GM21528 (cell line): ENCODE data around the gene RLN3.

Source experiments
- ATAC-seq: cut with Tn5 transposase; IDR thresholded peaks from one replicate; pipeline ENCODE4 v1.9.1; 2021; ENCODE audit warnings: mild to moderate bottlenecking, moderate library complexity; ENCODE audit not compliant: unreplicated experiment, low FRiP score

The RLN3 gene

GRCh38 chr19:14052470-14052869 lies 24.5 kb downstream of the RLN3 start:
- ATAC-seq = no peak

- no peak for ATAC-seq
These were observed 25.1 kb downstream of the RLN3 start for GRCh38 chr19:14053032-14053431.

GRCh38 chr19:14053500-14053899 lies 25.6 kb downstream of the RLN3 start:
- ATAC-seq = no peak

GRCh38 chr19:14054099-14054498 lies 26.2 kb downstream of the RLN3 start:
- ATAC-seq = no peak

DNA sequence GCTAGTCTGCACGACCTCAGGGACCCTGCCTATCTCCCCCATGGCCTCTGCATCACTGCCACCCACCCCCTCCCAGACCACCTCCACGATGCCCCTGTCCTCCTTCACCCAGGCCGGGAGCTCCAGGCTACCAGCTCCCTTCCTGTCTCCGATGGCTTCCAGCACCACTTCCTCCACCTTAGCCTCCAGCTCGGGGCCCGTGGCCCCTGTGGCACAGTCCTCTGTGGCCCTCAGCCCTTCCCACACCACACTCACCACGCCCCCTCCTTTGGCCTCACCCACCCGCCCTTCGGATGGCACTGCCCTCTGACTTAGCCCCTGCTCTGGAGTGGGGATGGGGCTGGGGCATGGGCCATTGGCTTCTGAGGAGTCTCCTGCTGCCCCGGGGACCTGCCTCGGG lies 26.8 kb downstream of the RLN3 start:
- ATAC-seq = no peak

DNA sequence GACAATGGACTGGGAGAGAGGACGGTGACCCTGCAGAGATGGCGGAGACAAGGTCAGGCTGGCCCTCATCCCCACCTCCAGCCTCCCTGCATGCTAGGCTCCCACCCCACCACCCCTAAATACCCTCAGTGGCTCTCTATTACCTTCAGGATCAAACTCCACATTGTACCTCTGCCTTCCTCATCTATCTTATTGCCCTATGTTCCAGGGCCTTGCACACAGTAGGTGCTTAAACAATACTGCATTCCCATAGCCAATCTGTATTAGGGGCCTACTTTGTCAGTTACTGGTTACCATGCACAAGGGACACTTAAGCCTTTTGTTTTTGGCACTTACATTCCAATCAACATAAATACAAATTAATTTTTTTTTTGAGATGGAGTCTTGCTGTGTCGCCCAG lies 27.4 kb downstream of the RLN3 start:
- no peak for ATAC-seq

DNA sequence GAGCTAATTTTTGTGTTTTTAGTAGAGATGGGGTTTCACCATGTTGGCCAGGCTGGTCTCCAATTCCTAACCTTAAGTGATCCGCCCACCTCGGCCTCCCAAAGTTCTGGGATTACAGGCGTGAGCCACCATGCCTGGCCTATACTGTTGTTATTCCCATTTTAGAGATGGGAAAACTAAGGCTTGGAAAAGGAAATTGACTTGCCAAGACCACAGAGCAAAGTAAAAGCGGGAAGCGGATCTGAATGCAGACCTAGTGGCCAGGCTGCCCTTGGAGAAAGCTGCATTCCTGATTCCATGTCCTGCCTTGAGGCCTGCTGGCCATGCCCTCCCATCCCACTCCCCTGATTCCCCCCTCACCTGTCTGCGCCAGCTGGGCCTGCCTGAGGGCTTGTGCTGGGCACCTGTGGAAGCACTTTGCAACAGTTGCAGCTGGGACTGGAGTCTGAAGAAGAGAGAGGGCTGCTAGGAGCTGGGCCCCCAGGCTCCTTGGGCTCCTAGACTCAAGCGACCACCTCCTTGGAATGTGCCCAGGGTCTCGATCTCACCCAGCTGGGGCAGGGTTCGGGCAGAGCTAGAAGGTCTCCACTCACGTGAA lies 28.2 kb downstream of the RLN3 start:
- ATAC-seq = no peak

GRCh38 chr19:14056741-14057356 lies 28.9 kb downstream of the RLN3 start:
- ATAC-seq = no peak

DNA sequence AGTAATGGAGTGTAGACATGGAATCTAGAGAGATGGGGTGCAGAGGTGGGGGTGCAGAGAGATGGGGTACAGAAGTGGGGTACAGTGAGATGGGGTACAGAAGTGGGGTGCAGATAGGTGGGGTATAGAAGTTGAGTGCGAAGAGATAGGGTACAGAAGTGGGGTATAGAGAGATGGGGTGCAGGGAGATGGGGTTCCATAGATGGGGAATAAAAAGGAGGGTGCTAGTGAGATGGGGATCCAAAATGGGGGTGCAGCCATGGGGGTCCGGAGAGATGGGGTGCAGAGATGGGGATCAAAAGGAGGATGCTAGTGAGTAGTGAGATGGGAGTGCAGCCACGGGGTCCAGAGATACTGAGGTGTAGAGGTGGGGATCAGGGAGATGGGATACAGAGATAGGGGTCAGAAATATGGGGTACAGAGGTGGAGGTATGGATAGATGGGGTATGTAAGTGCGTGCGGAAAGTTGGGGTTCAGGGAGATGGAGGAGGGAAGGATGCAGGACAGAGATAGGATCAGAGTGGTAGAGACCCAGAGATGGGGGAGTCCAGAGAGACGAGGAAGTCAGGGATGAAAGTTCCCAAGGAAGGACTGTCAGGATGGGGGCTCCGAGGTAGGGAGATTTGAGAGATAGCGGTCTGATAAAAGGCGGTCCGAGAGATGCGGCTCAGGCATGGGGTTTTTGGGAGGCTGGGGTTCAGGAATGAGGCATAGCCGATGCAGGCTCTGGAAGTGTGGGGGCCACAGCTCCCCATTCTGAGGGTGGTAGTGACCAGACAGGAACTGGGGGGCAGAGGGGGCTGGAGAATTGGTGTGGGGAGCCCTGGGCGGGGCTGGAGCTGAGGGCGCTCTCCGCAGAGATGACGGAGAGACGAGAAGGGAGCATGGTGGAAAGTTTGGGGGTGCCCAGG lies 30.5 kb downstream of the RLN3 start:
- ATAC-seq = no peak

- no peak for ATAC-seq
These were observed 31.1 kb downstream of the RLN3 start for GRCh38 chr19:14059093-14059480.

DNA sequence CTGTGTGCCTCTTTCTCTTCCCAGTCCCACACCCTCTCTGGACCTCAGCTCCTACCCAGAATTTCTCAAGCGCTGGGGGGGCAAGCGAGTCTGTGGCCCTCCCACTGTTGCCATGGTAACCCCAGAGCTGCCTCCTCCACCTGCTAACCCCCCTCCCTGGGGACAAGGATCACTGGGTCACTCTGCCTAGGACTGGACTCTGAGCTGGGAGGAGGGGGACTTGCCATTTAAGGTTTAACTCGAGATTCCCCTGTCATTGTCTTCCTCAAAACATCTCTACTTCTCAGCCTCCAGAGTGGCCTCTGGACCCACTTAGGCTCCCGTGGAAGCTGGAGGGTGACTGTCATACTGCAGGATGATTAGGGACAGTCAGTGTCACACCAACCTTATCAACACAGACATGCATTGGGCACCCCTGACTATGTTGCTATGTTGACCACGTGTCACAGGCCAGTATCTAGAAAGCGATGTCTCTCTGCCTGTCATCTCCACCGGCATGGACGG lies 31.8 kb downstream of the RLN3 start:
- no peak for ATAC-seq

DNA sequence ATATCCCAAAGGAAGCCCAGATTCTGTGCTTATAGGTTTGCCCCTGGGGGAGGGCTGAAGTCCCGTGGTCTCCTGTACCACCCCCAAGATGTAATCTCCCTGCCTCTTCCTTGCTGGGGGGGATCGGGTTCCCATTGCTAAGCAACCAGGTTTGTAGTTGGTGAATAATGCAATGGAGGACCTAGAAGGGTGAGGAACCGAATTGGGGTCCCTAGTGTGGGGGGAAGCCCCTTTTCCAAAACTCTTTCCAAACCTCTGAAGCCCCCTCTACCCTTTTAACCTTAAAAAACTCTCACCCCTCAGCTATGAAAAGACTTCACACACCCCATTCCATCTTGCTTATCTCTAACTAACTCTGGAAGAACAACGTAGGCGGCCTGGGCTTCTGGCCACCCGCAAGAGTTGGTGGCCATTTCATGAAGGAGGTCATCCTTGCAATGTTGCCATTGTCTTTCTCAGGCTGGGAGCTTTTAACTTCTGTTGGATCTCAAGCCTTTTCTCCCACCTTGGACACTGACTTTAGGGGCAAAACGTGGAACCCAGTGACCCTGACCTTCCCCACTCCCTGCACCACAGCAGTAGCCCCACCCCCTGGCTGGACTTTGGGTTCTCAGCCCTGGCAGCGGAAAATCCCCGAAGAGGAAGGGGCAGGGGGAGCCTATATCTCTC lies 33.3 kb downstream of the RLN3 start:
- no peak for ATAC-seq

GRCh38 chr19:14061751-14062557 lies 34.0 kb downstream of the RLN3 start, which contains the start of gene PALM3:
Gene PALM3, minus strand, starts transcription at chr19:14062076. Its CDS starts 96 bp downstream, at chr19:14061980.
- ATAC-seq = no peak

DNA sequence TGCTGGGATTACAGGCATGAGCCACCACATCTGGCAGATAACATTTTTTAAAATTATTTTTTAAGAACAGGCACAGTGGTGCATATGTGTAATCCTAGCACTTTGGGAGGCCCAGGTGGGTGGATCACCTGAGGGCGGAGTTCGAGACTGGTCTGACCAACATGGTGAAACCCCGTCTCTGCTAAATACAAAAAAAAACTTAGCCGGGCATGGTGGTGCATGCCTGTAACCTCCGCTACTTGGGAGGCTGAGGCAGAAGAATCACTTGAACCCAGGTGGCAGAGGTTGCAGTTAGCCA lies 34.6 kb downstream of the RLN3 start:
- no peak for ATAC-seq

GRCh38 chr19:14063105-14063504 lies 35.2 kb downstream of the RLN3 start:
- no peak for ATAC-seq

GRCh38 chr19:14066134-14066533 lies 38.2 kb downstream of the RLN3 start:
- no peak for ATAC-seq

DNA sequence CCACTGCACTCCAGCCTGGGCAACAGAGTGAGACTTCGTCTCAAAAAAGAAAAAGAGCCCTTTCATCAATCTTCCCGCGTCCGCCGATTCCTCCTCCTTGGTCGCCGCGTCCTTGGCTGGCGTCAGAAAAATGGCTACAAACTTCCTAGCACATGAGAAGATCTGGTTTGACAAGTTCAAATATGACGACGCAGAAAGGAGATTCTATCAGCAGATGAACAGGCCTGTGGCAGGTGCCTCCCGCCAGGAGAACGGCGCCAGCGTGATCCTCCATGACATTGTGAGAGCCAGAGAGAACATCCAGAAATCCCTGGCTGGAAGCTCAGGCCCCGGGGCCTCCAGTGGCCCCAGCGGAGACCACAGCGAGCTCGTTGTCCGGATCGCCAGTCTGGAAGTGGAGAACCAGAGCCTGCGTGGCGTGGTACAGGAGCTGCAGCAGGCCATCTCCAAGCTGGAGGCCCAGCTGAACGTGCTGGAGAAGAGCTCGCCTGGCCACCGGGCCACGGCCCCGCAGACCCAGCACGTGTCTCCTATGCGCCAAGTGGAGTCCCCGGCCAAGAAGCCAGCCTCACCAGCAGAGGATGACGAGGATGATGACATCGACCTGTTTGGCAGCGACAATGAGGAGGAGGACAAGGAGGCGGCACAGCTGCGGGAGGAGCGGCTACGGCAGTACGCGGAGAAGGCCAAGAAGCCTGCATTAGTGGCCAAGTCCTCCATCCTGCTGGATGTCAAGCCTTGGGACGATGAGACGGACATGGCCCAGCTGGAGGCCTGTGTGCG lies 42.5 kb downstream of the RLN3 start:
- ATAC-seq = no peak

GRCh38 chr19:14072535-14073260 lies 44.8 kb downstream of the RLN3 start, which contains the start of gene MISP3:
Gene MISP3, plus strand, starts transcription at chr19:14072786. Its CDS starts 524 bp downstream, at chr19:14073310.
- ATAC-seq = no peak
